Spleen (tissue), 7 donors: ENCODE data around the gene LRSAM1.

Source experiments
- CTCF ChIP-seq, 11 experiments: fragments of 200-600 bp in 7 of 11; fragments of 450-650 bp in 4 of 11; sonication (generic) in 4 of 11; IDR thresholded peaks in 8 of 11; conservative IDR thresholded peaks in 3 of 11; 1 replicate in 7 of 11; 2 replicates in 4 of 11; pipeline versions ENCODE4 v1.4.0 to v1.8.0; 2016 to 2021; ENCODE audit warnings: antibody characterized with exemption in 11 of 11, inconsistent platforms in 4 of 11, mild to moderate bottlenecking in 1 of 11
- POLR2A ChIP-seq, 3 donors: fragments of 450-650 bp; IDR thresholded peaks; one replicate each; pipeline ENCODE4 v1.5.1; 2017; ENCODE audit warnings: antibody characterized with exemption in 3 of 3, mild to moderate bottlenecking in 1 of 3
- POLR2AphosphoS5 ChIP-seq, 3 donors: sonication (generic); formaldehyde crosslinking; IDR thresholded peaks; one replicate each; pipeline ENCODE4 v1.5.1; 2017; ENCODE audit warnings: antibody characterized with exemption in 3 of 3
- donor health status: DM: no; HTN: no; CAD: no; lungs with moderate emphysema.
- donor health status: DM: no; HTN: no; CAD: no.
- donor health status: DM: no; HTN: no; CAD: no.

GRCh38 chr9:127473501-127473900 is 22.2 kb downstream of the LRSAM1 start:
- TF ChIP-seq POLR2A (IDR thresholded peaks at IDR 0.05) (no peak), CTCF (IDR thresholded peaks at IDR 0.05 in 8 of 11, conservative IDR thresholded peaks at IDR 0.05 in 3 of 11) (no peak), POLR2AphosphoS5 (IDR thresholded peaks at IDR 0.05) (no peak)
